GM21576 (cell line): ENCODE measurements around the gene DCTN5.
A peak's percentile ranks its signal among the peaks of the same experiment; 100 is the strongest.
"Not testable (repeated sequence)": the region's sequence is repeated elsewhere in the genome, so short reads cannot be mapped to it uniquely, and the experiment has no call there.

ENCODE experiments used
- ATAC-seq: cut with Tn5 transposase; IDR thresholded peaks from one replicate; pipeline ENCODE4 v1.9.1; 2021; ENCODE audit warnings: mild to moderate bottlenecking, moderate library complexity; ENCODE audit not compliant: unreplicated experiment

Gene DCTN5

GRCh38 chr16:23640931-23641765, at the start of gene DCTN5, which contains the start of gene PALB2:
Gene DCTN5 (plus strand): TSS chr16:23641466. CDS start chr16:23641543, 77 bp downstream.
Gene PALB2 (minus strand): TSS chr16:23641310. CDS start chr16:23641157, 153 bp downstream.
- ATAC-seq: peak; percentile 94

DNA sequence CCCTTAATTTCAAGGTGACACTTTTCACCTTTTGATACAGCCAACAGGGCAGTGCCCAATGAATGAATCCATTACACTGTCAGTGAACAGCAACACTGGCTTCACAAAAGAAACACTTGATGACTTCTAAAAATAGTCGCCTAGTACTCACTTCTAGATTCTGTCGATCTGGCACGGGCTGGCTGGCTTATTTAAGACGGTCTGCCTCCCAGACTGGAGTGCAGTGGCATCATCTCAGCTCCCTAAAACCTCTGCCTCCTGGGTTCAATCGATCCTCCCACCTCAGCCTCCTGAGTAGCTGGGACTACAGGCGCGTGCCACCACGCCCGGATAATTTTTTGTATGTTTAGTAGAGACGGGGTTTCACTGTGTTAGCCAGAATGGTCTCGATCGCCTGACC, 47.1 kb upstream of the DCTN5 start:
- ATAC-seq: no peak

DNA sequence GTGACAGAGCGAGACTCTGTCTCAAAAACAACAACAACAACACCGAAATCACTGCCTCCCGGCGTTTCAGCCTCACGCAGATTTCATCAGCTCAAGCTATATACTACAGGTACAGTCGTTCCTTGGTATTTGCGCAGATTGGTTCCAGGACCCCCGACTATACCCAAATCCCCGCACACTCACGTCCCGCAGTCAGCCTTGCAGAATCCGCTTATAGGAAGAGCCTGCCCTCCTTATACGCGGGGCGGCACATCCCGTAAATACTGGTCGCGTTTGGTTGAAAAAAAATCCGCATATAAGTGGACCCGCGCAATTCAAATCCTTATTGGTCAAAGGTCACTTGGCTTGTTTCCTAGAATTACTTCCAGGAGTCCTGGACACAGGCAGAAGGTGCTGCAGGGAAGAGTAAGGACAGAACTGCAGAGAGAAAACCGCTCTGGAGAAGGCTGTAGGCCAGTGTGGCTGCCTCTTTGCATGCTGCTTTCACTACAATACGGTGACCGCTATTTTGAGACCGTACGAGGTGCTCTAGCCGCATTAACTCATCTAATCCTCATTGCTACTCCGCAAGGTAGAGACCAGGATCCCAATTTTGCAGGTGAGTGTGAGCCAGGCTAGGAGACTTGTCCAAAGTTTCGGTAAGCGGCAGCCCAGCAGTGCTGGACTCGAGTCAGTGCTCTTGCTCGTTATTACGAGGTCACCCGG, 45.9 kb upstream of the DCTN5 start:
- ATAC-seq: no peak

DNA sequence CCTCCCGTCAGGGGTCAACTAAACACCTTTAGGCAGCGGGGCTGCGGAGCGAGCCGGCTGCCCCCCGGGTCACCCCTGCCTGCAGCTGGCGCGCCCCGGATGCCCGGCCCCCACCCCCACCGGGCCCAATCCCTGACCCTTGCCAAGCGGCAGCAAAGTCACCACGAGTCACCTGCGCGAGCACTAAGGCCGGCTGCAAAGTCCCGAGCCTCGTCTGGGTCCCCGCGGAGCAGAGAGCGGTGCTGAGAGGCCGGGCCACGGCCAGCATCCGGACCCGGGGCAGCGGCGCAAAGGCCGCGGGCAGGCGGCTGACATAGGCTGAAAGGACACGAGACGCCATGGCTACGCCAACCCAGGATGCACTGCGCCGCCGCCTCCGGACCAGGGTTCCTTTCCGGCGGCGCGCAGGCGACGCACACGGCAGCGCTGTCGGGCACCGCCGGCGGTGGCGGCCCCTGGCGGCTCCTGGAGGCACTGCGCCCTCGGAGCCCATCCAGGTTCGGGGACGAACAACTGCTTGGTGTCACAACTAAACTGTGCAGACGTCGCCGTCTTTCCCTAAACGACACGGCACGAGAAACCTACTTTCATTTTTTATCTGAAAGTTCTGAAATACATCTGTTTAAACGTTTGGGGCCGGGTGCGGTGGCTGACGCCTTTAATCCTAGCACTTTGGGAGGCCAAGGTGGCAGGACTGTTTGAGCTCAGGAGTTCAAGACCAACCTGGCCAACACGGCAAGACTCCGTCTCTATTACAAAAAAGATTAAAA, 45.1 kb upstream of the DCTN5 start, which contains the start of gene NDUFAB1:
NDUFAB1 (minus strand) TSS at position 366 of the 770 bp plus-strand sequence; CDS start at position 340, 26 bp downstream.
- ATAC-seq: peak; percentile 89

GRCh38 chr16:23597003-23597756, 44.1 kb upstream of the DCTN5 start:
- ATAC-seq: no peak

DNA sequence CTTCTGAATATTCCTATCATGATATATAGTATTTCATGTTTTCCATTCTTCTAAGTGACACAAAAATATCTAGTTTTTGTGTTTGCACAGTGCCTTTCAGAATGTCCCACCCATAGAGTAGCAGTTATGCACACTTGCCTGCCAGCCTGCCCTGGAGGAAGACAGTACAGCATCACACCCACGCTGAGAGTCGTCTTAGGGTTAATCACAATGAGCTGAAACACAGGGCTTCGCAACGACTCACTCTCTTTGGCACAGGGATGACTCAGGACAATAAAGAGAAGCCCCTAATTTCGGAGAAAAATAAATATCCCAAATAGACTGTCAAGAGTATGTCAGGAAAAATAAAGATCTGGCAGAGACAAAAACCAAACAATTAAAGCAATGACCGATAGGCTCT, 33.5 kb upstream of the DCTN5 start:
- ATAC-seq: no peak

GRCh38 chr16:23608194-23608593, 33.1 kb upstream of the DCTN5 start:
- ATAC-seq: no peak

- no peak for ATAC-seq
Measured at GRCh38 chr16:23609929-23610328, 31.3 kb upstream of the DCTN5 start.

- ATAC-seq: not testable (repeated sequence)
Measured at GRCh38 chr16:23610905-23611304, 30.4 kb upstream of the DCTN5 start.

GRCh38 chr16:23611936-23612335, 29.3 kb upstream of the DCTN5 start:
- no peak for ATAC-seq

DNA sequence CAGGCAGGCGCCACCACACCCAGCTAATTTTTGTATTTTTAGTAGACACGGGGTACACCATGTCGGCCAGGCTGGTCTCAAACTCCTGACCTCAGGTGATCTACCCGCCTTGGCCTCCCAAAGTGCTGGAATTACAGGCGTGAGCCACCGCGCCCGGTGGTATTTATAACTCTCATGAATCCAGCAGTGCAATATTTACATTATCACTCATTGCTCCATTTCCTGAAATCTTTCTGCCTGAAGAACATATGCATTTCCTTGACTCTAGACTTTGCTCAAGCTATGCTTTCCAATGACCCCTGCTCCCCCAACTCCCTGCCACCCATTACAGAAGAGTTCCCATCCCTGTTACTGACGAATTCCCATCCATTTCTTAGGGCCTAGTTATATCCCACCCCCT, 25.5 kb upstream of the DCTN5 start:
- ATAC-seq: no peak

DNA sequence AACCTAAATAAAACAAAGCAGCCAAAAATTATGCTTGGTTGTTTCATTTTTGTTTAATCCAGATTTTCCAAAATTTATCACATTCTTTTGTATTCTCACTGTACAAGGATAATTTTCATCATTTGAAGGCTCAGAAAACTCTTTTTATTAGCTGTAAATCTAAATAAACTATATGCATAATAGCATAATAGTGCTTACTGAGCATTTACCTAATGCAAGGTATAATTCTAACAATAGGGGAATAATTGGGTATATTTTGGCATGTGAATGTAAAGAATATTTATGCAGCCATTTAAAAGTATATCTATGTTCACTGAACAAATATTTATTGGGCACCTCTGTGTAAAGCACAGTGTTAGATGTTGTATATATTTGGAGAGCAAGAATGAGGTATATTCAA, 17.2 kb upstream of the DCTN5 start:
- no peak for ATAC-seq

GRCh38 chr16:23629516-23629915, 11.8 kb upstream of the DCTN5 start:
- ATAC-seq: no peak

- not testable (repeated sequence) for ATAC-seq
Measured at GRCh38 chr16:23631874-23632273, 9.4 kb upstream of the DCTN5 start.

- no peak for ATAC-seq
Measured at GRCh38 chr16:23634461-23635036, 6.7 kb upstream of the DCTN5 start.

- ATAC-seq: no peak
Measured at GRCh38 chr16:23635958-23636357, 5.3 kb upstream of the DCTN5 start.

GRCh38 chr16:23640615-23640930, 693 bp upstream of the DCTN5 start:
- no peak for ATAC-seq

DNA sequence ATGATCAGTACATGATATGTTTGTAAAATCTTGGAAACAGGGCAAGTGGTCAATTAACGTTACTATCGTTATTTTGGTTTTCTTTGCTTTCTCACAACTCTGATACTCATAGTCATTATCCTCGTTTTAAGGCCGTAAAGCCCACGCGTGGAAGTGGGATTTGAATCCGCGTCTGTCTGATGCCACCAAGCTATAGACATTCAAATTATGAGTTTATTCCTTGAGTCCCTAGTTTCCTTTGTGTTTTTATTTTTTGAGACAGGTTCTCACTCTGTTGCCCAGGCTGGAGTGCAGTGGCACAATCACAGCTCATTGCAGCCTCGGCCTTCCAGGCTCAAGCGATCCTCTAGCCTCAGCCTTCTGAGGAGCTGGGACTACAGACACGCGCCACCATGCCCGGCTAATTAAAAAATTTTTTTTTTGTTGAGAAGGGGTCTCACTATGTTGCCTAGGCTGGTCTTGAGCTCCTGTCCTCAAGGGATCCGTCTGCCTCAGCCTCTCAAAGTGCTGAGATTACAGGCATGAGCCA, 1.0 kb downstream of the DCTN5 start:
- no peak for ATAC-seq

DNA sequence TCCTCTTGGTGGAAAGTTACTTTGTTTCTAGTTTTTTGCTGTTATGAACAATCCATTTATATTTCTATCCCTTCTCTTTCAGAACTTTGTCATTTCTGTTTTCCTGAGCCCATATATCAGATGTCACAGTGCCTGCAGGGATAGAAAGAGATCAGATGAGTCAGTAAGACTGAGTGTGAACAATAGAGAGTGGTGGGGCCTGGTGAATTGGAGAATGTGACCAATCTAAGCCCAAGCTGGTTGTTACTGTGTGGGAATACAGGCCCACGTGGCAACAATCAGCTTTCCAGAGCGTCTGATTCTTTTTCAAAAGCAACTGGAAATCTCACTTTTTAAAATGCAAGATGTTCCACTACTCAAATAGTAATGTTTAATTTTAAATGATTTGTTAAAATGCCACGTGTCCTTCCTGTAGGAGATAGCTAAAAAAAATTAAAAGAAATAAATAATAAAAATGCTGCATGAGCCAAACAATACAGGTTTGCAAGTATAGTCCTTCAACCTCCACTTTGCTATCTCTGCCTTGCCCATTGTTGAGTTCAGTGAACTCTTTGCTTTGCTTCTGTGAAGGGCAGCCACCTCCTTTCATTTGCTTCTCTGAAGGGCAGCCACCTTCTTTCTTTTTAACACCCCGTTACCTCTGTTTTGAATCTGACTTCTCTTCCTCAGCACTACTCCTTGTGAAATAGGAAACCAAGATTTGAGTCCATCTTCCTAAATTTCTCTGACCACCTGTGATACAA, 9.6 kb downstream of the DCTN5 start:
- no peak for ATAC-seq
